Fibroblast of the conjunctiva (primary cell): ENCODE data around the gene HNRNPH1.

Source experiments
- DNase-seq: peaks from one replicate; pipeline ENCODE4 v3.0.0-alpha.2; 2010; ENCODE audit warnings: low read depth

Gene HNRNPH1

GRCh38 chr5:179603308-179603707 is 20.2 kb downstream of the HNRNPH1 start:
- DNase-seq = no peak

GRCh38 chr5:179601871-179602625 is 21.4 kb downstream of the HNRNPH1 start:
- DNase-seq = no peak

GRCh38 chr5:179599973-179600372 is 23.5 kb downstream of the HNRNPH1 start:
- no peak for DNase-seq

GRCh38 chr5:179599566-179599965 is 23.9 kb downstream of the HNRNPH1 start:
- DNase-seq = no peak

DNA sequence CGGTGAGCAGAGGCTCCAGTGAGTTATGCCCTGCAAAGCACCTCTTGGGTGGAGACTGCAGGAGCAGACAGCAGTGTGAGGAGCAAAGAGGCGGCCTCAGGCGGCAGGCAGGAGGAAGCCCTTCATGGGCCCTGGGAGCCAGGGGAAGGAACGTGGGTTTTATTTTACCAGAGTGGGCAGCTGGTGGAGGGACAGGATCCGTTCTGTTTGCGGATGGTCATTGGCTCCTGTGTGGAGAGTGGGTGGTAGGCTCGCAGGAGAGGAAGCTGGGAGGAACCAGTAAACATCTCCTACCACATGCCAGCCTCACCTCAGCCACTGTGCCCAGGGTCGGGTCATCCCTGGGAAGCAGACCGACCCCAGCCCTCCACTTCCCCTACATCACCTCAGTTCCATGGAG is 24.4 kb downstream of the HNRNPH1 start:
- DNase-seq = no peak

DNA sequence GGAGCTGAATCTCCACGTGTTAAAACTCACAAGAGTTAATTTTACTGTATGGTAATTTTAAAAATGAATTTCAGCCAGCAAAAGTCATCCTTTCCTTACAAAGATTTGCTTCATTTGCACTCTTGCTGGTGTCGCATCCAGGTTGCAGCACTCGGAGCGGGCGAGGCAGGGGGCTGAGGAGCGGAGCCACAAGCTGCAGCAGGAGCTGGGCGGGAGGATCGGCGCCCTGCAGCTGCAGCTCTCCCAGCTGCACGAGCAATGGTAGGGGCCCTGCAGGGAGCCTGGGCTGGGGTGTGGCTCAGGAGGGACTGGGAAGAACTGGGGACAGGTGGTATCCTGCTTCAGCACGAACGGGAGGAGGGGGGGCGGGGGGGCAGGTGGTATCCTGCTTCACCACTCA is 27.1 kb downstream of the HNRNPH1 start:
- DNase-seq = no peak

DNA sequence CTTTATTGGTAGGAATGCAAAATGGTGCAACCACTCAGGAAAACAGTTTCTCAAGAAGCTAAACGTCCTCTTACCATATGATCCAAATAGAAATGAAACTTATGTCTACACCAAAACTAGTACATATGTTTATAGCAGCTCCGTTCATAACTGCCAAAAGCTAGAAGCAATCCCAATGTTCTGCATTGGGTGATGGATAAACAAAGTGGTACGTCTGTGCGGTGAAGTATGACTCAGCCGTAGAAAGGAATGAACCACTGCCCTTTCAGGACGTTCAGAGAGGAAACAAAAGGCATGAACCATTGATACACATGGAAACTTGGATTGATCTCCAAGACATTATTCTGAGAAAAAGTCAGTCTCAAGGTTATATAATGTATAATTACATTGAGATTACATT is 27.6 kb downstream of the HNRNPH1 start:
- no peak for DNase-seq

- DNase-seq = no peak
Measured at GRCh38 chr5:179588166-179588565, 35.3 kb downstream of the HNRNPH1 start.

DNA sequence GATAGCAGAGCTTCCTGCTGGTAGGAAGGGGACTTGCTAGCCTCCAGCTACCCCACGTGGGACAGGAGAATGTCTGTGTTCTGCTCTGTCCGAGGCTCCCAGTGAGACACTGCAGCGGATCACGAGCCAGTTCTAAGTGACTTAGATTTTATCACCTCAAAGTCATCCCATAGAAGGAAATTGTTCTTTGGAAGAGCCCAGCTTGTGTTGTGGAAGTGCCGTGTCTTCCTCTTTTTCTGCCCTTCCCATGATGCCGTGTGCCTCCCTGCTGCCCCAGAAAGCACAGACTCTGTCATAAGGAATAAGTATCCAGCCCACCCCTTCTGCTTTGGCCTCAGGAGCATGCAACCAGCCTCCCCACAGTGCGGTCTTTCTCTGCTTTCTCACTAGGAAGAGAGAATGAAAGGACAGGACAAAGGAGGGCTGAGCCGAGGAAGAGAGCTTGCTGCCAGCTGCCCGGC is 37.5 kb downstream of the HNRNPH1 start:
- DNase-seq = no peak

DNA sequence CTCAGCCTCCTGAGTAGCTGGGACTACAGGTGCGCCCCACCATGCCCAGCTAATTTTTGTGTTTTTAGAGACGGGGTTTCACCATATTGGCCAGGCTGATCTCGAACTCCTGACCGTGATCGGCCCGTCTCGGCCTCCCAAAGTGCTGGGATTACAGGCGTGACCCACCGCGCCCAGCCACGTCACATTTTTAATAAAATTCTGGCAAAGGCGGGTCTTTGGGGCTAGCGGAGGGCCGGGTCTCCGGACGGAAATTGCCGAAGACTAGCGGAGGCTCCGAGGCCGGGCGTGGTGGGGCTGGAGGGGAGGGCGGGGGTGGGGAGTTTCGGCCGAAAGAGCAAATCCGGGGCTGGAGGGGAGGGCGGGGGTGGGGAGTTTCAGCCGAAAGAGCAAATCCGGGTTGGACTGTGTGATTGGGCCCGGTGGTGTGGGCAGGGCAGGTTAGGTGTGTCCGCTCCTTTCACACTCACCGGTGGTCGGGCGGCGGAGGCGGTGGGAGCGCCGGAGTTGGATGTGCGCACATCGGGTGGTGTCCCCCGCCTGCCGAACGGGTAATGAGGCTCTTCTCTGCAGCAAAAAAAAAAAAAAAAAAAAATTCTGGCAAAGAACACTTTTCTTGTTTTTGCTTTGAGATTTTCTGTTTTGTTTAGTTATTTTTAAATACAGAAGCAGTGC is 46.0 kb downstream of the HNRNPH1 start:
- no peak for DNase-seq

- no peak for DNase-seq
Measured at GRCh38 chr5:179572386-179572785, 51.1 kb downstream of the HNRNPH1 start.

- DNase-seq = no peak
Measured at GRCh38 chr5:179568721-179569120, 54.8 kb downstream of the HNRNPH1 start.

DNA sequence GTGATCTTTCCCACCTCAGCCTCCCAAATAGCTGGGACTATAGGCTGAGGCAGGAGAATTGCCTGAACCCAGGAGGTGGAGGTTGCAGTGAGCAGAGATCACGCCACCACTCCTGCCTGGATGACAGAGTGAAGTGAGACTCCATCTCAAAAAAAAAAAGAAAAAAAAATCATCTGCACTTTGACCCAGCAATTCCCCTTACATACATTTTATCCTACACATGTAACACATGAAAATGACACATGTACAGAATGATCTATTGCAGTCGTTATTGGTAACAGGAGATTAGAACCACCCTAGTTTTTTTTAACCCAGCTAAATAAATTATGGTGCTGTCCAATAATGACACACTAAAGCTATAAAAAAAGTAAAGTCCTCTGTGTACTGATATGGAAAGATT is 58.9 kb downstream of the HNRNPH1 start:
- DNase-seq = no peak
